Uterus (tissue), 2 donors: ENCODE data around the gene HHAT.

Experiments
- POLR2A ChIP-seq, 2 donors: fragments of 450-650 bp; IDR thresholded peaks; one replicate each; pipeline ENCODE4 v1.6.1; 2016; ENCODE audit warnings: antibody characterized with exemption in 2 of 2, mild to moderate bottlenecking in 1 of 2, moderate library complexity in 1 of 2
- TF ChIP-seq, protein P1 (sequence below), 4 experiments: fragments of 200-600 bp in 2 of 4; fragments of 450-650 bp in 2 of 4; sonication (generic) in 2 of 4; IDR thresholded peaks; one replicate each; pipeline ENCODE4 v1.5.1; 2016 to 2019; ENCODE audit warnings: antibody characterized with exemption in 4 of 4, mild to moderate bottlenecking in 2 of 4, moderate library complexity in 1 of 4

GRCh38 chr1:210700511-210700910 is 371.8 kb downstream of the HHAT start:
- TF ChIP-seq, protein P1, sequence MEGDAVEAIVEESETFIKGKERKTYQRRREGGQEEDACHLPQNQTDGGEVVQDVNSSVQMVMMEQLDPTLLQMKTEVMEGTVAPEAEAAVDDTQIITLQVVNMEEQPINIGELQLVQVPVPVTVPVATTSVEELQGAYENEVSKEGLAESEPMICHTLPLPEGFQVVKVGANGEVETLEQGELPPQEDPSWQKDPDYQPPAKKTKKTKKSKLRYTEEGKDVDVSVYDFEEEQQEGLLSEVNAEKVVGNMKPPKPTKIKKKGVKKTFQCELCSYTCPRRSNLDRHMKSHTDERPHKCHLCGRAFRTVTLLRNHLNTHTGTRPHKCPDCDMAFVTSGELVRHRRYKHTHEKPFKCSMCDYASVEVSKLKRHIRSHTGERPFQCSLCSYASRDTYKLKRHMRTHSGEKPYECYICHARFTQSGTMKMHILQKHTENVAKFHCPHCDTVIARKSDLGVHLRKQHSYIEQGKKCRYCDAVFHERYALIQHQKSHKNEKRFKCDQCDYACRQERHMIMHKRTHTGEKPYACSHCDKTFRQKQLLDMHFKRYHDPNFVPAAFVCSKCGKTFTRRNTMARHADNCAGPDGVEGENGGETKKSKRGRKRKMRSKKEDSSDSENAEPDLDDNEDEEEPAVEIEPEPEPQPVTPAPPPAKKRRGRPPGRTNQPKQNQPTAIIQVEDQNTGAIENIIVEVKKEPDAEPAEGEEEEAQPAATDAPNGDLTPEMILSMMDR (IDR thresholded peaks at IDR 0.05): no peak
- TF ChIP-seq POLR2A (IDR thresholded peaks at IDR 0.05): no peak
